Progenitor cell of endocrine pancreas (in vitro differentiated cells): ENCODE data around the gene TMEM63B. TPM values are rescaled to one million over a fixed set of nuclear protein-coding genes. Genes with fewer than 3 reads are reported as not detected.
A peak's percentile ranks its signal among the peaks of the same experiment; 100 is the strongest.

Source experiments
- DNase-seq: peaks from one replicate; pipeline ENCODE4 v3.0.0; 2021; ENCODE audit warnings: low spot score; ENCODE audit not compliant: unreplicated experiment
- H3K27ac Mint-ChIP-seq: 2 replicates; pipeline ENCODE4 v1.8.0; 2021; ENCODE audit warnings: mild to moderate bottlenecking, moderate library complexity, mixed read lengths
- H3K27me3 Mint-ChIP-seq: 2 replicates; pipeline ENCODE4 v1.8.0; 2021; ENCODE audit warnings: mixed read lengths
- H3K36me3 Mint-ChIP-seq: 2 replicates; pipeline ENCODE4 v1.8.0; 2022; ENCODE audit warnings: mixed read lengths; ENCODE audit not compliant: insufficient read depth
- H3K4me1 Mint-ChIP-seq: 2 replicates; pipeline ENCODE4 v1.8.0; 2021; ENCODE audit warnings: low read depth, mixed read lengths
- H3K4me3 Mint-ChIP-seq: 2 replicates; pipeline ENCODE4 v1.8.0; 2021; ENCODE audit warnings: low read depth, mild to moderate bottlenecking, moderate library complexity, mixed read lengths
- H3K9me3 Mint-ChIP-seq: 2 replicates; pipeline ENCODE4 v1.8.0; 2021; ENCODE audit warnings: low read depth, mixed read lengths
- total RNA-seq: library from RNA; stranded (reverse); gene quantifications from 2 replicates; pipeline ENCODE4 v1.2.1, GENCODE V29; 2021
- TF ChIP-seq, protein P1 (sequence below): fragments of 200-600 bp; sonication (generic); IDR thresholded peaks from one replicate; pipeline ENCODE4 v1.5.0; 2021; ENCODE audit warnings: antibody characterized with exemption, mild to moderate bottlenecking; ENCODE audit not compliant: unreplicated experiment

Gene TMEM63B
- total RNA-seq, 1 donor from 2014 or later: 72.3 TPM

DNA sequence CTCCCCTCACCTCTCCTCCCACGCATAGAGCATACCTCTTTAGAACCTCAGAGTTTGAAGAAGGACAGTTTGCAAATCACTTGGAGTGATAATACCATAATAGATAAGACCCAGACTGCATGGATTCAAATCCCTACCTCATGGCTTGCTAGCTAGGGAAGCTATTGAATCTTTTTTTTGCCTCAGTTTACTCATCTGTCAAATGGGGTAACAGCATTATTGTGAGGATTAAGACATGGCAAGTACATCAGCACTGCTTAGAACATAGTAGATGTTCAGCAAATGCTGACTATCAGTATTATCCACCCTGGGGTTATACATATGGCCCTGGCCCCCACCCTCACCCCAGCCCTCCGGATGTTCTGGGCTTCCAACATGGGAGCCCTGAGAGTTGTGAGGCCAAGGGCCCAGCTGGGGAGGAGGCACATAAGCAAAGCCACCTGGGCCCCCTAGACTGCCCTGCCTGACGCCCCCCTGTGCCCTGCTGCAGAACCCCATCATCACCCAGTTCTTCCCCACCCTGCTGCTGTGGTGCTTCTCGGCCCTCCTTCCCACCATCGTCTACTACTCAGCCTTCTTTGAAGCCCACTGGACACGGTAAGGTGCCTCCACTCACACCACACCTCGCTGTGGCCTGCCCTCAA lies 22.1 kb downstream of the TMEM63B start:
- no peaks in the 10 kb centered on the region for H3K9me3 Mint-ChIP-seq
- no peak overlapping the region for H3K4me3 Mint-ChIP-seq
- no peaks in the 10 kb centered on the region for H3K27me3 Mint-ChIP-seq
- no peak overlapping the region for H3K27ac Mint-ChIP-seq
- no peak for DNase-seq
- TF ChIP-seq, protein P1, sequence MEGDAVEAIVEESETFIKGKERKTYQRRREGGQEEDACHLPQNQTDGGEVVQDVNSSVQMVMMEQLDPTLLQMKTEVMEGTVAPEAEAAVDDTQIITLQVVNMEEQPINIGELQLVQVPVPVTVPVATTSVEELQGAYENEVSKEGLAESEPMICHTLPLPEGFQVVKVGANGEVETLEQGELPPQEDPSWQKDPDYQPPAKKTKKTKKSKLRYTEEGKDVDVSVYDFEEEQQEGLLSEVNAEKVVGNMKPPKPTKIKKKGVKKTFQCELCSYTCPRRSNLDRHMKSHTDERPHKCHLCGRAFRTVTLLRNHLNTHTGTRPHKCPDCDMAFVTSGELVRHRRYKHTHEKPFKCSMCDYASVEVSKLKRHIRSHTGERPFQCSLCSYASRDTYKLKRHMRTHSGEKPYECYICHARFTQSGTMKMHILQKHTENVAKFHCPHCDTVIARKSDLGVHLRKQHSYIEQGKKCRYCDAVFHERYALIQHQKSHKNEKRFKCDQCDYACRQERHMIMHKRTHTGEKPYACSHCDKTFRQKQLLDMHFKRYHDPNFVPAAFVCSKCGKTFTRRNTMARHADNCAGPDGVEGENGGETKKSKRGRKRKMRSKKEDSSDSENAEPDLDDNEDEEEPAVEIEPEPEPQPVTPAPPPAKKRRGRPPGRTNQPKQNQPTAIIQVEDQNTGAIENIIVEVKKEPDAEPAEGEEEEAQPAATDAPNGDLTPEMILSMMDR: no peak
- H3K36me3 Mint-ChIP-seq: peaks cover 20% of the 10 kb centered on the region
- no peaks in the 10 kb centered on the region for H3K4me1 Mint-ChIP-seq

DNA sequence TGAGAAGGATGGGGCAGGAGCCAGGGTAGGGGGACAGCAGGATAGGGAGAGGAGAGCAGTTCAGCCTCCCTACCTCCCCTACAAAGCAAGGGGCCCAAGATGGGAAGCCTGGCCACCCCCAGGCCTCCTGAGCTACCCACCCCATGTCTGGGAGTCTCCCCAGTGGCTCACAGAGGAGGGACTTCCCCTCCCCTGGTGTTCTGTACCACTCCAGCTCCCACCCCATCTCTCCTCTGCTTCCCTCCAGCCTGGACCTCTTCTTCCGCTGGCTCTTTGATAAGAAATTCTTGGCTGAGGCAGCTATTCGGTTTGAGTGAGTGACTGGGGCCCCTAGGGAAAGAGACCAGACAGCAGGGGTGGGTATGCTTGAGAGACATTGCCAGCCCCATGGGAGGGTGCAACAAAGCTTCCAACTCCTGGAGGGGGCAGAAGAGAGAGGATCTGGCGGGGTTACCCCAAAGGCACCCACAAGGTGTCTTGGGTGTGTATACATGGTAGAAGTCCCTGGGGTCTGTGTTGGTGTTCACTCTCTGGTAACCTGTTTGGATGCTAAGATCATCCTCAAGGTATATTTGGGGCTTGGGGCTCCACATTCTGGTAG lies 23.1 kb downstream of the TMEM63B start:
- Mint-ChIP-seq H3K27ac (no peak overlapping the region), H3K4me3 (no peak overlapping the region), H3K36me3 (peaks cover 20% of the 10 kb centered on the region), H3K9me3 (no peaks in the 10 kb centered on the region), H3K4me1 (no peaks in the 10 kb centered on the region), H3K27me3 (no peaks in the 10 kb centered on the region)
- TF ChIP-seq, protein P1: no peak
- DNase-seq: no peak

DNA sequence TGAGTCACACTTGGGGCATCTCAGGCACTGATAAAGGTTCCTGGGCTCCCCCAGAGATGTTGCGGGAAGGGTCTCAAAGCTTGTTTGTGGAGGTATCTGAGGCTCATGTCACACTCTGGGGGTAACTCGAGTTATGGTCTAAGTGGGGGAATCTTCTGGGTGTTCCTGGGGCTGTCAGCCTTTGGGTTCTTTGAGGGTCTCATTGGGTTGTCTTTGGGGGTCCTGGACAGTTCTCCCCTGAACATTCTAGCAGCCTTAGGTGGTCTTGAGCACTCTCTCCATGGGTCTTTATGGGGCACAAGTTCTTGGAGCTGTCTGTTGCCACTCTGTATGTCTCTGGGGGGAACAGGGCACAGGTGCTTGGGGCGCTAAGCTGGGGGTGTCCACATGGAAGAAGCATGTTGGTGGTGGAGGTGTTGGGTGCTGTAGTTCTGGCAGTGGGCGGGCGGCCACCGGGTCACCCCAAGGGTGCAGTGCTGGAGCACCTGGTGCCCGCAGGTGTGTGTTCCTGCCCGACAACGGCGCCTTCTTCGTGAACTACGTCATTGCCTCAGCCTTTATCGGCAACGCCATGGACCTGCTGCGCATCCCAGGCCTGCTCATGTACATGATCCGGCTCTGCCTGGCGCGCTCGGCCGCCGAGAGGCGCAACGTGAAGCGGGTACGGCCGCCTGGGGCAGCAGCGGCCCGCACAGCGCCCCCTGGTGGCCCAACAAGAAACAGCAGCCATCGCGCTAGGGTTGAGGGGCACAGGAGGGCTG lies 24.2 kb downstream of the TMEM63B start:
- Mint-ChIP-seq H3K27me3 (no peaks in the 10 kb centered on the region), H3K9me3 (no peaks in the 10 kb centered on the region), H3K4me3 (no peak overlapping the region), H3K4me1 (peaks cover 8% of the 10 kb centered on the region), H3K27ac (peak overlapping the region; percentile 56), H3K36me3 (peaks cover 15% of the 10 kb centered on the region)
- DNase-seq: peak; percentile 81
- TF ChIP-seq, protein P1: peak; percentile 99

DNA sequence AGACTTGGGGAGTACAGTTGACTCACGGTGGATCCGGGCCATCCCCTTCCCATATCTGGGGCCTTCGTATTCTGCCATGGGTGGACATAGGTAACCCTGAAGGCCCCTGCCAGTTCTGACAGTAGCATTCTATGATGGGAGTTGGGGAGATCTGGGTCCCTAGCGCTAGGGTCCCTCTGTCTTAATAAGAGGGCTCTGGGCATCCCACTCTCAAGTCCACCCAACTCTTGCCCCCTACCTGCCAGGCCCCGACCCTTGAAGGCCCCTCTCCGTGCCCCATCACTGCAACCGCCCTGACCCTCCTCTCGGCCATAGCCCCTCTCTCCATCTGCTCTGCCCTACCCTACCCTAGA lies 24.7 kb downstream of the TMEM63B start:
- no peaks in the 10 kb centered on the region for H3K9me3 Mint-ChIP-seq
- TF ChIP-seq, protein P1: no peak
- no peaks in the 10 kb centered on the region for H3K27me3 Mint-ChIP-seq
- DNase-seq: no peak
- no peak overlapping the region for H3K27ac Mint-ChIP-seq
- peaks cover 13% of the 10 kb centered on the region for H3K4me1 Mint-ChIP-seq
- peaks cover 13% of the 10 kb centered on the region for H3K36me3 Mint-ChIP-seq
- no peak overlapping the region for H3K4me3 Mint-ChIP-seq

DNA sequence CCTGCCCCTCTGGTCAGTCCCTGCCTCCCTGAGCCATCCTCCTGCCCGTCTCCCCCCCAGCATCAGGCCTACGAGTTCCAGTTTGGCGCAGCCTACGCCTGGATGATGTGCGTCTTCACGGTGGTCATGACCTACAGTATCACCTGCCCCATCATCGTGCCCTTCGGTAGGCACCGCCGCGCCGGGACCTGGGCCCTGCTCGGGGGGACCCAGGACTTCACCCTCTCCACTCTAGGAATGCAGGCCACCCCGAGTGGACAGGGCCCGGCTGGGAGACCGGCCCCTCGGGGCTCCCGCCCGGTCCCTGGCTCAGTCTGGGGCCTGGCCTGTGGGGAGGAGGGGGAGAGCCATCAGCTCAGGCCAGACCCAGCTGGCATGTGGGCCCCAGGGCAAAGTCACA lies 25.2 kb downstream of the TMEM63B start:
- H3K27me3 Mint-ChIP-seq: no peaks in the 10 kb centered on the region
- H3K4me1 Mint-ChIP-seq: peaks cover 14% of the 10 kb centered on the region
- H3K36me3 Mint-ChIP-seq: peaks cover 13% of the 10 kb centered on the region
- no peak for DNase-seq
- H3K9me3 Mint-ChIP-seq: no peaks in the 10 kb centered on the region
- H3K4me3 Mint-ChIP-seq: no peak overlapping the region
- TF ChIP-seq, protein P1: no peak
- H3K27ac Mint-ChIP-seq: no peak overlapping the region
